OCI-LY1 (cell line): ENCODE results near the gene CTNND2.

Experiments used
- CTCF ChIP-seq: fragments of 200-600 bp; sonication (generic), shearing (Covaris generic); IDR thresholded peaks from 2 replicates; pipeline ENCODE4 v1.5.1; 2017; ENCODE audit warnings: mild to moderate bottlenecking, antibody characterized with exemption, low read length, moderate library complexity, mixed read lengths
- EZH2 ChIP-seq: fragments of 200-600 bp; sonication (generic), shearing (Covaris generic); IDR thresholded peaks from 2 replicates; pipeline ENCODE4 v1.8.0; 2017; ENCODE audit warnings: borderline replicate concordance, mixed run types, mild to moderate bottlenecking, antibody characterized with exemption, low read length, moderate library complexity, mixed read lengths

GRCh38 chr5:11146171-11146570 lies 758.1 kb downstream of the CTNND2 start:
- TF ChIP-seq CTCF (no peak), EZH2 (no peak)
